Right atrium auricular region (tissue), 2 donors: ENCODE measurements around the gene JSRP1. TPM values are rescaled to one million over a fixed set of nuclear protein-coding genes. Genes with fewer than 3 reads are reported as not detected.

Experiments
- DNase-seq: peaks from one replicate; pipeline ENCODE4 v3.0.0-alpha.2; 2019; ENCODE audit warnings: low spot score
- H3K27ac ChIP-seq, 2 donors: fragments of 200-600 bp; sonication (generic); 1 replicate in 1 of 2; 2 replicates in 1 of 2; pipeline ENCODE4 v1.5.1; 2016 to 2019
- H3K27me3 ChIP-seq, 2 donors: fragments of 200-600 bp; sonication (generic); one replicate each; pipeline versions ENCODE4 v1.5.1 to v1.6.0; 2017 to 2019
- H3K36me3 ChIP-seq: fragments of 200-600 bp; sonication (generic); one replicate; pipeline ENCODE4 v1.5.1; 2016
- H3K4me1 ChIP-seq, 2 donors: fragments of 200-600 bp; sonication (generic); one replicate each; pipeline versions ENCODE4 v1.5.1 to v1.6.0; 2017 to 2019
- H3K4me3 ChIP-seq, 2 donors: fragments of 200-600 bp; sonication (generic); 1 replicate in 1 of 2; 2 replicates in 1 of 2; pipeline ENCODE4 v1.5.1; 2017 to 2019; ENCODE audit warnings: mild to moderate bottlenecking in 1 of 2, moderate library complexity in 1 of 2
- H3K9me3 ChIP-seq, 2 donors: fragments of 200-600 bp; sonication (generic); one replicate each; pipeline ENCODE4 v1.5.1; 2019
- total RNA-seq, 2 donors: library from RNA; depleted of rRNA; stranded (reverse); fragments of >200 nt; gene quantifications; one replicate each; pipeline ENCODE4 v1.1.0, GENCODE V29; 2016
- TF ChIP-seq, protein P1 (sequence below), 2 donors: fragments of 200-600 bp; sonication (generic); IDR thresholded peaks; one replicate each; pipeline ENCODE4 v1.5.1; 2019; ENCODE audit warnings: antibody characterized with exemption in 2 of 2

Gene JSRP1
- total RNA-seq, 2 donors from 2014 or later: 0.39 TPM; not detected in 1

DNA sequence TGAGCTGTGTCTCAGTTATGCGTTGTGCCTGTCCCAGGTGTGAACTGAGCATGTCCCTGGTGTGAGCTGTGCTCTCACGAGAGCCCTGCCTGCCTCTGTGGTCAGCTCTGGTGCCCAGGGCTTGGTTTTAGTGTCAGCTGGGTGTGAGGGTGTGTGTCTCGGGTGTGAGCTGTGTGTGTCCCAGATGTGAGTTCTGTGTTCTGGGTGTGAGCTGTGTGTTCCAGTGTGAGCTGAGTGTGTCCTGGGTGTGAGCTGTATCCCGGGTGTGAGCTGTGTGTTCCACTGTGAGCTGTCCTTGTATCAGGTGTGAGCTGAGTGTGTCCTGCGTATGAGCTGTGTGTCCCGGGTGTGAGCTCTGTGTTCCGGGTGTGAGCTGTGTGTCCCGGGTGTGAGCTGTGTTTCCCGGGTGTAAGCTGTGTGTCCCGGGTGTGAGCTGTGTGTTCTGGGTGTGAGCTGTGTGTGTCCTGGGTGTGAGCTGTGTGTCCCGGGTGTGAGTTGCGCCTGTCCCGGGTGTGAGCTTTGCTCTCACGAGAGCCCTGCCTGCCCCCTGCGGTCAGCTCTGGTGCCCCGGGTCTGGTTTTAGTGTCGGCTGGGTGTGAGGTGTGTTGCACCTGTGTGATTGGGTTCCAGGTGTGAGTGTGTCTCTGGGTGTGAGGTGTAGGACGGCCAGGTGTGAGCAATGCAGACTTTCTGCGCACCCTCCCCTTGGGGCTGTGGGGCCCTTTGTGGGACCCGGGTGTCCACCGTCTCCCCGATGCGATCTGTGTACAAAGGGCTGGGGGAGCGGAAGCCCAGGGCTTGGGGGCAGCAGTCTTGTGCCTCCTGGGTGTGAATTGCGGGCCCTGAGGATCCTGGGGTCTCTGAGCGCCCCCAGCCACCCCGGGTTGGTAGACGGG is 32.8 kb upstream of the JSRP1 start:
- TF ChIP-seq, protein P1, sequence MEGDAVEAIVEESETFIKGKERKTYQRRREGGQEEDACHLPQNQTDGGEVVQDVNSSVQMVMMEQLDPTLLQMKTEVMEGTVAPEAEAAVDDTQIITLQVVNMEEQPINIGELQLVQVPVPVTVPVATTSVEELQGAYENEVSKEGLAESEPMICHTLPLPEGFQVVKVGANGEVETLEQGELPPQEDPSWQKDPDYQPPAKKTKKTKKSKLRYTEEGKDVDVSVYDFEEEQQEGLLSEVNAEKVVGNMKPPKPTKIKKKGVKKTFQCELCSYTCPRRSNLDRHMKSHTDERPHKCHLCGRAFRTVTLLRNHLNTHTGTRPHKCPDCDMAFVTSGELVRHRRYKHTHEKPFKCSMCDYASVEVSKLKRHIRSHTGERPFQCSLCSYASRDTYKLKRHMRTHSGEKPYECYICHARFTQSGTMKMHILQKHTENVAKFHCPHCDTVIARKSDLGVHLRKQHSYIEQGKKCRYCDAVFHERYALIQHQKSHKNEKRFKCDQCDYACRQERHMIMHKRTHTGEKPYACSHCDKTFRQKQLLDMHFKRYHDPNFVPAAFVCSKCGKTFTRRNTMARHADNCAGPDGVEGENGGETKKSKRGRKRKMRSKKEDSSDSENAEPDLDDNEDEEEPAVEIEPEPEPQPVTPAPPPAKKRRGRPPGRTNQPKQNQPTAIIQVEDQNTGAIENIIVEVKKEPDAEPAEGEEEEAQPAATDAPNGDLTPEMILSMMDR (IDR thresholded peaks at IDR 0.05): no peak
- no peak for DNase-seq
- peaks cover 10 to 28% of the 10 kb centered on the region in 2 donors for H3K27me3 ChIP-seq
- no peaks in the 10 kb centered on the region for H3K9me3 ChIP-seq
- H3K27ac ChIP-seq: peak overlapping the region in 1 of 2 donors; percentile 26
- no peaks in the 10 kb centered on the region for H3K36me3 ChIP-seq
- H3K4me1 ChIP-seq: peaks cover 0 to 27% of the 10 kb centered on the region in 2 donors
- peak overlapping the region in 1 of 2 donors; percentile 44 for H3K4me3 ChIP-seq

DNA sequence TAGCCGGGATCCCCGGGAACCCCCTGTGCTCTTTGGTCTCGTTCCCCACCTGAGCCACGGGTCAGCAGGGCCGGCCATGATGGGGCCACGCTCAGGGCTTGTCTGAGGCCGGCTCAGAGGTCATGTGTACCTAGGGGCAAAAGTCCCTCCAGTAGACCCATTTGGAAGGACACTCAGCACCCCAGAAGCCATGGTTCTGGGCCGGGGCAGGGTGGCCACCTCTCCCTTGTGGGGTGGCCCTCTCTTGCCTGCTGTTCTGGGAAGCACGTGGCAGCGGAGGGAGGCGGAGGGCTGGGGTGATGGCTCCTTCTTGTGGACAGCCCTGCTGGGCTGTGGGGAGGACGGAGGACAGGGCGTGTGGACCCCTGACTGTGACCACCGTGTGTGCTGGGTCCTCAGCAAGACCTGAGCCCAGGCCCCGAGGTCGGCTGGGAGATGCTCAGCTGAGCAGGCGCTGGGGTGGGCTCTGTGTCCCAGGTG is 32.2 kb upstream of the JSRP1 start:
- H3K4me3 ChIP-seq: no peak overlapping the region
- TF ChIP-seq, protein P1 (IDR thresholded peaks at IDR 0.05): no peak
- H3K27me3 ChIP-seq: peaks cover 10 to 28% of the 10 kb centered on the region in 2 donors
- peaks cover 0 to 24% of the 10 kb centered on the region in 2 donors for H3K4me1 ChIP-seq
- H3K36me3 ChIP-seq: no peaks in the 10 kb centered on the region
- no peak for DNase-seq
- no peaks in the 10 kb centered on the region for H3K9me3 ChIP-seq
- H3K27ac ChIP-seq: no peak overlapping the region

DNA sequence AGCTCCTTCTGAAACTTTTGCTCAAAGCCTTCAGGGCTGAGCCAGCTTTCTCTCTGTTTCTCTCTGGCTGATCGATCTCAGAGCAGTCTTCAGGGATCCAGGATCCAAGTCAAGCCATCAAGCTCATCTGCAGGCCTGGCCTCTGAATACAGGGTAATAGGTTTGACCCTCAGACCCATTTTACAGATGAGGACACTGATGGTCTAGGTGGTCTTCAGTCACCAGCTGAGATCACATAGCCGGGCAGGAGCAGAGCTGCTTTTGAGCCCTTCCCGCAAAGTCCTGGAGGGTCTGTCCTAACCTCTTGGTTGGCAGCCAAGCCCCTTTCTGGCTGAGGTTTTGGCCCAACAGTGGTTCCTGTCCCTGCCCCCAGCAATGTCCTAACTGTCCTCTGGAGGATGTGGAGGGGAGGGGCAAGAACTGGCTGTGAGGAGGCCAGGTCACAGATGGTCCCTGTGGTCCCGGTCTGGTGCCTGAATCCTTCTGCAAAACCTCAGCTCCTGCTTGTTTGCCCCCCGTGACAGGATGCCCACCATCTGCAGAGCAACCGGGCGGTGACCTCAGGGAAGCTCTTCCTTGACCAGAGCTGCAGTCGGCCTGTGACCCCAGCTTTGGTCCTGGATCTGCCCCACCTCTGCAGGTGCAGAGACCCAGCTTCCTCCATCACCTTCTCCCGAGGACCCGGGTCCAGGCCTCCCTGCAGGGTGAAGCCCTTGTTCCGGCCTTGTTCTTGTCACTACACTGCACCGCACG is 31.5 kb upstream of the JSRP1 start:
- H3K4me1 ChIP-seq: peaks cover 0 to 26% of the 10 kb centered on the region in 2 donors
- H3K9me3 ChIP-seq: no peaks in the 10 kb centered on the region
- TF ChIP-seq, protein P1 (IDR thresholded peaks at IDR 0.05): no peak
- no peak overlapping the region for H3K27ac ChIP-seq
- H3K27me3 ChIP-seq: peaks cover 10 to 28% of the 10 kb centered on the region in 2 donors
- H3K36me3 ChIP-seq: no peaks in the 10 kb centered on the region
- H3K4me3 ChIP-seq: no peak overlapping the region
- DNase-seq: no peak

DNA sequence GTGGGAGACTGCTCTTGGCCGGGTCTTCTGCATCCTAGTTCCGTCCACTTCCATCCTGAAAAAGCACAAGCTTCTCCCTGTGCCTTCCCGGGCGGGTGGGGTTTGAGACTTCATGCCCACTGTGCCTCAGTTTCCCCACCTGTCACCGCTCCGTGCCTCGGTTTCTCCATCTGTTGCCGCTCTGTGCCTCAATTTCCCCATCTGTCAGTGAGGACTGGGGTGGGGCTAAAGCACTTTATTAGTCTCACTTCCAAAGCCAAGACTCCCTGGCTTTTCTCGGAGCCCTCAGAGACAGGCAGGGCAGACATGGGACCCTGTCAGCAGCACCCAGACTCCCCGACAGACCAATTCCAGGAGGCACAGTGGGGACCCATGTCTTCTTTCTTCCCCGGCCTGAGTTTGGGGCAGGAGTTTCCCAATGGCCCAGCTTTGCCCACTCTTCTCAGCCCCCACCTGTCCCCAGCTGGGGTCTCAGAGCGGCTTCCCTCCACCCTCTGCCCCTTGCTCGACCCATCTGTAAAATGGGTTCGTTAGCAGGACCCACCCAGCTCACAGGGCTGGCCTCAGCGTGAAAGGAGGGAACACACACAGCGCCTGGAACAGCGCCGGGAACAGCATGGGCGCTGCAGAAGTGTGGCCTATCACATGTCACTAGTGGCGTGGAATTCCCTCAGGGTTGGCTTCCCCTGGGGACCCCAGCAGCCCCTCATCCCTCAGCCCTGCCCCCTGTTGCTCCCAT is 30.4 kb upstream of the JSRP1 start:
- TF ChIP-seq, protein P1 (IDR thresholded peaks at IDR 0.05): no peak
- H3K4me3 ChIP-seq: no peak overlapping the region
- DNase-seq: no peak
- no peaks in the 10 kb centered on the region for H3K36me3 ChIP-seq
- H3K4me1 ChIP-seq: peaks cover 0 to 37% of the 10 kb centered on the region in 2 donors
- H3K27me3 ChIP-seq: peaks cover 10 to 22% of the 10 kb centered on the region in 2 donors
- no peak overlapping the region for H3K27ac ChIP-seq
- no peaks in the 10 kb centered on the region for H3K9me3 ChIP-seq

DNA sequence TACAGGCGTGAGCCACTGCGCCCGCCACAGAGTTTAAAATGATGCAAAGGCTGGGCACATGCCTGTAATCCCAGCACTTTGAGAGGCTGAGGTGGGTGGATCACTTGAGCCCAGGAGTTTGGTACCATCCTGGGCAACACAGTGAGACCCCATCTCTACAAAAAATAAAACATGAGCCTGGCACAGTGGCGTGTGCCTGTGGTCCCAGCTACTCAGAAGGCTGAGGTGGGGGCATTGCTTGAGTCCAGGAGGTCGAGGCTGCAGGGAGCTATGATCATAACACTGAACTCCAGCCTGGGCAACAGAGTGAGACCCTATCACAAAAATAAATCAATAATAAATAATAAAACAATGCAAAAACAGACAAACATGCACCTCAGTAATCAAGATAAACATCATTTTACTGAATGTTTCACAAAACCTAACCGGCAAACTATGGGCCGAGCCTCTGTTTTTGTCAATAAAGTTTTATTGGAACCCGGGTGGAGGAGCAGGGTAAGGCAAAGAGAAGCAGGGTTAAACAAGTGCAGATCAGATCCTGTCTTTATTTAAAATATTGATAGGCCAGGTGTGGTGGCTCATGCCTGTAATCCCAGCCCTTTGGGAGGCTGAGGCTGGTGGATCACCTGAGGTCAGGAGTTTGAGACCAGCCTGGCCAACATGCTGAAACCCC is 27.8 kb upstream of the JSRP1 start:
- DNase-seq: no peak
- TF ChIP-seq, protein P1 (IDR thresholded peaks at IDR 0.05): no peak
- Histone ChIP-seq H3K4me1 (peaks cover 0 to 17% of the 10 kb centered on the region in 2 donors), H3K36me3 (no peaks in the 10 kb centered on the region), H3K27ac (no peak overlapping the region), H3K27me3 (no peaks in the 10 kb centered on the region), H3K9me3 (no peaks in the 10 kb centered on the region), H3K4me3 (no peak overlapping the region)
